Ovary (tissue), 3 donors: Measurements from ENCODE around the gene NFILZ.

ENCODE experiments used
- EP300 ChIP-seq: sonication (generic); formaldehyde crosslinking; IDR thresholded peaks from one replicate; pipeline ENCODE4 v1.6.1; 2017; ENCODE audit warnings: antibody characterized with exemption
- POLR2A ChIP-seq: fragments of 450-650 bp; IDR thresholded peaks from one replicate; pipeline ENCODE4 v1.6.1; 2017; ENCODE audit warnings: antibody characterized with exemption, mild to moderate bottlenecking, moderate library complexity
- TF ChIP-seq, protein P1 (sequence below), 3 donors: fragments of 450-650 bp in 2 of 3; fragments of 200-600 bp in 1 of 3; IDR thresholded peaks; one replicate each; pipeline versions ENCODE4 v1.5.1 to v1.8.0; 2016 to 2022; ENCODE audit warnings: antibody characterized with exemption in 3 of 3, mild to moderate bottlenecking in 1 of 3
- donor health status: DM: no; HTN: no; CAD: no.

- TF ChIP-seq, protein P1, sequence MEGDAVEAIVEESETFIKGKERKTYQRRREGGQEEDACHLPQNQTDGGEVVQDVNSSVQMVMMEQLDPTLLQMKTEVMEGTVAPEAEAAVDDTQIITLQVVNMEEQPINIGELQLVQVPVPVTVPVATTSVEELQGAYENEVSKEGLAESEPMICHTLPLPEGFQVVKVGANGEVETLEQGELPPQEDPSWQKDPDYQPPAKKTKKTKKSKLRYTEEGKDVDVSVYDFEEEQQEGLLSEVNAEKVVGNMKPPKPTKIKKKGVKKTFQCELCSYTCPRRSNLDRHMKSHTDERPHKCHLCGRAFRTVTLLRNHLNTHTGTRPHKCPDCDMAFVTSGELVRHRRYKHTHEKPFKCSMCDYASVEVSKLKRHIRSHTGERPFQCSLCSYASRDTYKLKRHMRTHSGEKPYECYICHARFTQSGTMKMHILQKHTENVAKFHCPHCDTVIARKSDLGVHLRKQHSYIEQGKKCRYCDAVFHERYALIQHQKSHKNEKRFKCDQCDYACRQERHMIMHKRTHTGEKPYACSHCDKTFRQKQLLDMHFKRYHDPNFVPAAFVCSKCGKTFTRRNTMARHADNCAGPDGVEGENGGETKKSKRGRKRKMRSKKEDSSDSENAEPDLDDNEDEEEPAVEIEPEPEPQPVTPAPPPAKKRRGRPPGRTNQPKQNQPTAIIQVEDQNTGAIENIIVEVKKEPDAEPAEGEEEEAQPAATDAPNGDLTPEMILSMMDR (IDR thresholded peaks at IDR 0.05), result no peak
- TF ChIP-seq EP300 (no peak), POLR2A (no peak)
Measured at GRCh38 chr19:8659905-8660304, 29.5 kb downstream of the NFILZ start.
